ENCODE measurements around the gene NRG2.

The NRG2 gene

GRCh38 chr5:139823757-139824355 is 219.2 kb downstream of the NRG2 start:
- no peaks in the 10 kb centered on the region for H3K27me3 ChIP-seq (ENCODE audit: control insufficient read depth, insufficient read depth, low read length)
- no peaks in the 10 kb centered on the region for H3K36me3 ChIP-seq (ENCODE audit: control insufficient read depth, low read depth, low read length)
- no peaks in the 10 kb centered on the region for H3K4me1 ChIP-seq (ENCODE audit: control insufficient read depth, low read depth, low read length)
- no peak overlapping the region for H3K9ac ChIP-seq (ENCODE audit: low read length)
- no peaks in the 10 kb centered on the region for H3K9me3 ChIP-seq (ENCODE audit: control insufficient read depth, low read depth, low read length)
- no peak overlapping the region for H3K27ac ChIP-seq (ENCODE audit: low read length)
- H3K4me3 ChIP-seq (ENCODE audit: low read length): no peak overlapping the region

- Histone ChIP-seq H3K27ac (ENCODE audit: low read length) (no peak overlapping the region), H3K4me3 (ENCODE audit: low read length) (no peak overlapping the region), H3K4me1 (ENCODE audit: control insufficient read depth, low read depth, low read length) (no peaks in the 10 kb centered on the region), H3K27me3 (ENCODE audit: control insufficient read depth, insufficient read depth, low read length) (no peaks in the 10 kb centered on the region), H3K9me3 (ENCODE audit: control insufficient read depth, low read depth, low read length) (no peaks in the 10 kb centered on the region), H3K36me3 (ENCODE audit: control insufficient read depth, low read depth, low read length) (no peaks in the 10 kb centered on the region), H3K9ac (ENCODE audit: low read length) (no peak overlapping the region)
These were observed 220.3 kb downstream of the NRG2 start for GRCh38 chr5:139822553-139823425.

- Histone ChIP-seq H3K27me3 (ENCODE audit: control insufficient read depth, insufficient read depth, low read length) (no peaks in the 10 kb centered on the region), H3K27ac (ENCODE audit: low read length) (no peak overlapping the region), H3K4me3 (ENCODE audit: low read length) (no peak overlapping the region), H3K9me3 (ENCODE audit: control insufficient read depth, low read depth, low read length) (no peaks in the 10 kb centered on the region), H3K9ac (ENCODE audit: low read length) (no peak overlapping the region), H3K4me1 (ENCODE audit: control insufficient read depth, low read depth, low read length) (no peaks in the 10 kb centered on the region), H3K36me3 (ENCODE audit: control insufficient read depth, low read depth, low read length) (no peaks in the 10 kb centered on the region)
These were observed 221.1 kb downstream of the NRG2 start for GRCh38 chr5:139821806-139822552.

GRCh38 chr5:139820606-139821005 is 222.5 kb downstream of the NRG2 start:
- H3K27me3 ChIP-seq (ENCODE audit: control insufficient read depth, insufficient read depth, low read length): no peaks in the 10 kb centered on the region
- no peak overlapping the region for H3K27ac ChIP-seq (ENCODE audit: low read length)
- H3K4me1 ChIP-seq (ENCODE audit: control insufficient read depth, low read depth, low read length): no peaks in the 10 kb centered on the region
- H3K9me3 ChIP-seq (ENCODE audit: control insufficient read depth, low read depth, low read length): no peaks in the 10 kb centered on the region
- no peak overlapping the region for H3K4me3 ChIP-seq (ENCODE audit: low read length)
- H3K9ac ChIP-seq (ENCODE audit: low read length): no peak overlapping the region
- H3K36me3 ChIP-seq (ENCODE audit: control insufficient read depth, low read depth, low read length): no peaks in the 10 kb centered on the region

- Histone ChIP-seq H3K4me1 (ENCODE audit: control insufficient read depth, low read depth, low read length) (no peaks in the 10 kb centered on the region), H3K27me3 (ENCODE audit: control insufficient read depth, insufficient read depth, low read length) (no peaks in the 10 kb centered on the region), H3K36me3 (ENCODE audit: control insufficient read depth, low read depth, low read length) (no peaks in the 10 kb centered on the region)
These were observed 223.0 kb downstream of the NRG2 start for GRCh38 chr5:139820130-139820529.

GRCh38 chr5:139817970-139818369 is 225.1 kb downstream of the NRG2 start:
- Histone ChIP-seq H3K27me3 (ENCODE audit: control insufficient read depth, insufficient read depth, low read length) (no peaks in the 10 kb centered on the region), H3K9me3 (ENCODE audit: control insufficient read depth, low read depth, low read length) (no peaks in the 10 kb centered on the region), H3K4me1 (ENCODE audit: control insufficient read depth, low read depth, low read length) (no peaks in the 10 kb centered on the region), H3K9ac (ENCODE audit: low read length) (no peak overlapping the region), H3K27ac (ENCODE audit: low read length) (no peak overlapping the region), H3K4me3 (ENCODE audit: low read length) (no peak overlapping the region), H3K36me3 (ENCODE audit: control insufficient read depth, low read depth, low read length) (no peaks in the 10 kb centered on the region)

More at GRCh38 chr5:139820130-139820529, 223.0 kb downstream of the NRG2 start:
- Histone ChIP-seq H3K27ac (ENCODE audit: low read length) (no peak overlapping the region), H3K9ac (ENCODE audit: low read length) (no peak overlapping the region), H3K9me3 (ENCODE audit: control insufficient read depth, low read depth, low read length) (no peaks in the 10 kb centered on the region), H3K4me3 (ENCODE audit: low read length) (no peak overlapping the region)

- Histone ChIP-seq H3K27me3 (ENCODE audit: control insufficient read depth, insufficient read depth, low read length) (no peaks in the 10 kb centered on the region), H3K4me1 (ENCODE audit: control insufficient read depth, low read depth, low read length) (no peaks in the 10 kb centered on the region), H3K36me3 (ENCODE audit: control insufficient read depth, low read depth, low read length) (no peaks in the 10 kb centered on the region), H3K4me3 (ENCODE audit: low read length) (no peak overlapping the region), H3K9me3 (ENCODE audit: control insufficient read depth, low read depth, low read length) (no peaks in the 10 kb centered on the region), H3K9ac (ENCODE audit: low read length) (no peak overlapping the region), H3K27ac (ENCODE audit: low read length) (no peak overlapping the region)
These were observed 225.7 kb downstream of the NRG2 start for GRCh38 chr5:139817362-139817761.

GRCh38 chr5:139816566-139816965 is 226.5 kb downstream of the NRG2 start:
- Histone ChIP-seq H3K9me3 (ENCODE audit: control insufficient read depth, low read depth, low read length) (no peaks in the 10 kb centered on the region), H3K4me1 (ENCODE audit: control insufficient read depth, low read depth, low read length) (no peaks in the 10 kb centered on the region), H3K27ac (ENCODE audit: low read length) (no peak overlapping the region), H3K4me3 (ENCODE audit: low read length) (no peak overlapping the region), H3K9ac (ENCODE audit: low read length) (no peak overlapping the region), H3K27me3 (ENCODE audit: control insufficient read depth, insufficient read depth, low read length) (no peaks in the 10 kb centered on the region), H3K36me3 (ENCODE audit: control insufficient read depth, low read depth, low read length) (no peaks in the 10 kb centered on the region)

GRCh38 chr5:139814704-139815280 is 228.3 kb downstream of the NRG2 start:
- Histone ChIP-seq H3K4me1 (ENCODE audit: control insufficient read depth, low read depth, low read length) (no peaks in the 10 kb centered on the region), H3K27ac (ENCODE audit: low read length) (no peak overlapping the region), H3K4me3 (ENCODE audit: low read length) (no peak overlapping the region), H3K27me3 (ENCODE audit: control insufficient read depth, insufficient read depth, low read length) (no peaks in the 10 kb centered on the region), H3K9me3 (ENCODE audit: control insufficient read depth, low read depth, low read length) (no peaks in the 10 kb centered on the region), H3K9ac (ENCODE audit: low read length) (no peak overlapping the region), H3K36me3 (ENCODE audit: control insufficient read depth, low read depth, low read length) (no peaks in the 10 kb centered on the region)

GRCh38 chr5:139814191-139814601 is 228.9 kb downstream of the NRG2 start:
- no peak overlapping the region for H3K4me3 ChIP-seq (ENCODE audit: low read length)
- H3K4me1 ChIP-seq (ENCODE audit: control insufficient read depth, low read depth, low read length): no peaks in the 10 kb centered on the region
- no peaks in the 10 kb centered on the region for H3K36me3 ChIP-seq (ENCODE audit: control insufficient read depth, low read depth, low read length)
- no peak overlapping the region for H3K9ac ChIP-seq (ENCODE audit: low read length)
- H3K9me3 ChIP-seq (ENCODE audit: control insufficient read depth, low read depth, low read length): no peaks in the 10 kb centered on the region
- no peak overlapping the region for H3K27ac ChIP-seq (ENCODE audit: low read length)
- H3K27me3 ChIP-seq (ENCODE audit: control insufficient read depth, insufficient read depth, low read length): no peaks in the 10 kb centered on the region
